H9 (cell line): ENCODE measurements around the gene TEAD1. TPM values are rescaled to one million over a fixed set of nuclear protein-coding genes. Genes with fewer than 3 reads are reported as not detected.
A peak's percentile ranks its signal among the peaks of the same experiment; 100 is the strongest.

Experiments used
- DNase-seq: peaks from one replicate; pipeline ENCODE4 v3.0.0-alpha.2; 2017
- H2AFZ ChIP-seq: one replicate; pipeline ENCODE4 v1.6.1; 2013; ENCODE audit warnings: mild to moderate bottlenecking, low read length, control low read depth, moderate library complexity
- H2AK5ac ChIP-seq: 2 replicates; pipeline ENCODE4 v1.6.1; 2013; ENCODE audit warnings: low read length, control low read depth, mixed read lengths; ENCODE audit not compliant: insufficient read length
- H2BK120ac ChIP-seq: one replicate; pipeline ENCODE4 v1.6.1; 2013; ENCODE audit warnings: low read depth, mild to moderate bottlenecking, low read length, control low read depth, inconsistent platforms; ENCODE audit not compliant: poor library complexity, severe bottlenecking
- H2BK12ac ChIP-seq: 2 replicates; pipeline ENCODE4 v1.6.1; 2013; ENCODE audit warnings: low read length, control low read depth, mixed read lengths, low read depth; ENCODE audit not compliant: insufficient read length
- H2BK15ac ChIP-seq: 2 replicates; pipeline ENCODE4 v1.6.1; 2013; ENCODE audit warnings: low read depth, low read length, control low read depth
- H2BK20ac ChIP-seq: one replicate; pipeline ENCODE4 v1.6.1; 2013; ENCODE audit warnings: low read depth, mild to moderate bottlenecking, low read length, control low read depth, inconsistent platforms; ENCODE audit not compliant: poor library complexity, severe bottlenecking
- H2BK5ac ChIP-seq: 2 replicates; pipeline ENCODE4 v1.6.1; 2013; ENCODE audit warnings: low read length, control low read depth, mixed read lengths; ENCODE audit not compliant: insufficient read length
- H3K14ac ChIP-seq: 2 replicates; pipeline ENCODE4 v1.6.1; 2013; ENCODE audit warnings: low read length, control low read depth; ENCODE audit not compliant: insufficient read depth
- H3K18ac ChIP-seq: 2 replicates; pipeline ENCODE4 v1.6.1; 2013; ENCODE audit warnings: low read depth, mild to moderate bottlenecking, mixed read lengths, low read length, control low read depth; ENCODE audit not compliant: insufficient read length
- H3K23ac ChIP-seq: 2 replicates; pipeline ENCODE4 v1.6.1; 2013; ENCODE audit warnings: low read length, control low read depth, mixed read lengths, low read depth; ENCODE audit not compliant: insufficient read length
- H3K23me2 ChIP-seq: 2 replicates; pipeline ENCODE4 v1.6.1; 2013; ENCODE audit warnings: low read depth, mild to moderate bottlenecking, mixed read lengths, low read length, control low read depth; ENCODE audit not compliant: insufficient read length, poor library complexity, severe bottlenecking
- H3K27ac ChIP-seq: 2 replicates; pipeline ENCODE4 v1.5.1; 2013; ENCODE audit warnings: low read length, control low read depth, mixed read lengths, low read depth; ENCODE audit not compliant: insufficient read length
- H3K27me3 ChIP-seq: 2 replicates; pipeline ENCODE4 v1.6.1; 2013; ENCODE audit warnings: low read length, control low read depth, inconsistent platforms; ENCODE audit not compliant: insufficient read depth
- H3K4ac ChIP-seq: 2 replicates; pipeline ENCODE4 v1.6.1; 2013; ENCODE audit warnings: low read depth, mild to moderate bottlenecking, control low read depth, inconsistent platforms, low read length, moderate library complexity
- H3K4me1 ChIP-seq: 2 replicates; pipeline ENCODE4 v1.6.1; 2013; ENCODE audit warnings: low read length, control low read depth, inconsistent platforms; ENCODE audit not compliant: insufficient read depth
- H3K4me2 ChIP-seq: 2 replicates; pipeline ENCODE4 v1.6.1; 2013; ENCODE audit warnings: low read length, control low read depth, mixed read lengths; ENCODE audit not compliant: insufficient read length, insufficient read depth
- H3K56ac ChIP-seq: 2 replicates; pipeline ENCODE4 v1.6.1; 2013; ENCODE audit warnings: low read depth, mild to moderate bottlenecking, mixed read lengths, low read length, control low read depth; ENCODE audit not compliant: insufficient read length
- H3K79me1 ChIP-seq: 2 replicates; pipeline ENCODE4 v1.6.1; 2013; ENCODE audit warnings: low read depth, mild to moderate bottlenecking, moderate library complexity, low read length, control low read depth, inconsistent platforms; ENCODE audit not compliant: insufficient read depth, poor library complexity, severe bottlenecking
- H3K79me2 ChIP-seq: 2 replicates; pipeline ENCODE4 v1.6.1; 2013; ENCODE audit warnings: low read length, control low read depth, inconsistent platforms; ENCODE audit not compliant: insufficient read depth
- H3K9ac ChIP-seq: 2 replicates; pipeline ENCODE4 v1.6.1; 2013; ENCODE audit warnings: low read length, control low read depth, mixed read lengths; ENCODE audit not compliant: insufficient read length; ENCODE audit errors: extremely low read depth
- H3K9me3 ChIP-seq: one replicate; pipeline ENCODE4 v1.6.1; 2013; ENCODE audit warnings: low read depth, low read length, inconsistent platforms; ENCODE audit not compliant: control insufficient read depth
- H3T11ph ChIP-seq: one replicate; pipeline ENCODE4 v1.6.1; 2013; ENCODE audit warnings: mild to moderate bottlenecking, low read length, control low read depth, inconsistent platforms
- H4K20me1 ChIP-seq: one replicate; pipeline ENCODE4 v1.6.1; 2013; ENCODE audit not compliant: control insufficient read depth, insufficient read length, insufficient read depth
- H4K5ac ChIP-seq: 2 replicates; pipeline ENCODE4 v1.6.1; 2013; ENCODE audit warnings: low read depth, mild to moderate bottlenecking, mixed read lengths, low read length, control low read depth; ENCODE audit not compliant: insufficient read length
- H4K8ac ChIP-seq: replicated peaks from 2 replicates; pipeline ENCODE4 v1.6.1; 2013; ENCODE audit warnings: low read length, control low read depth, mixed read lengths, low read depth; ENCODE audit not compliant: insufficient read length
- H4K91ac ChIP-seq: 2 replicates; pipeline ENCODE4 v1.6.1; 2013; ENCODE audit warnings: low read depth, mild to moderate bottlenecking, moderate library complexity, mixed read lengths, low read length, control low read depth; ENCODE audit not compliant: insufficient read length
- H3K27ac Mint-ChIP-seq, 3 experiments: 2 replicates in 2 of 3; 3 replicates in 1 of 3; pipeline ENCODE4 v1.8.0; 2020 to 2021; ENCODE audit warnings: mixed read lengths in 3 of 3, mild to moderate bottlenecking in 1 of 3, moderate library complexity in 1 of 3
- H3K27me3 Mint-ChIP-seq: 2 replicates; pipeline ENCODE4 v1.8.0; 2021; ENCODE audit warnings: low read depth, mild to moderate bottlenecking, moderate library complexity, mixed read lengths
- H3K36me3 Mint-ChIP-seq, 3 experiments: 2 replicates in 2 of 3; 3 replicates in 1 of 3; pipeline ENCODE4 v1.8.0; 2020 to 2021; ENCODE audit warnings: low read depth in 3 of 3, mixed read lengths in 3 of 3; ENCODE audit not compliant: insufficient read depth in 1 of 3
- H3K4me1 Mint-ChIP-seq, 2 experiments: 2 replicates each; pipeline ENCODE4 v1.8.0; 2020; ENCODE audit warnings: mixed read lengths in 2 of 2
- H3K4me3 Mint-ChIP-seq, 2 experiments: 2 replicates in 1 of 2; 3 replicates in 1 of 2; pipeline ENCODE4 v1.8.0; 2020 to 2021; ENCODE audit warnings: mild to moderate bottlenecking in 2 of 2, mixed read lengths in 2 of 2, moderate library complexity in 1 of 2
- H3K9me3 Mint-ChIP-seq, 2 experiments: 2 replicates in 1 of 2; 3 replicates in 1 of 2; pipeline ENCODE4 v1.8.0; 2020; ENCODE audit warnings: mild to moderate bottlenecking in 2 of 2, mixed read lengths in 2 of 2, moderate library complexity in 1 of 2
- CTCF ChIP-seq: fragments of 200-600 bp; sonication (generic); conservative IDR thresholded peaks from 3 replicates; pipeline ENCODE4 v1.8.0; 2021; ENCODE audit warnings: antibody characterized with exemption, mild to moderate bottlenecking
- WGBS: extraction: QIAGEN DNeasy Blood & Tissue Kit; methylation state at CpG from one replicate; pipeline ENCODE4 v1.1.7; 2013; ENCODE audit warnings: missing lambda C conversion rate, low lambda C conversion rate, mixed read lengths; ENCODE audit not compliant: insufficient read length; ENCODE audit errors: extremely low coverage; 5-methylcytosine and 5-hydroxymethylcytosine counted together
- total RNA-seq: library from RNA; stranded (reverse); gene quantifications from 2 replicates; pipeline ENCODE4 v1.2.1, GENCODE V29; 2021

Gene TEAD1
- total RNA-seq, 1 experiment from 2014 or later = 75.1 TPM

DNA sequence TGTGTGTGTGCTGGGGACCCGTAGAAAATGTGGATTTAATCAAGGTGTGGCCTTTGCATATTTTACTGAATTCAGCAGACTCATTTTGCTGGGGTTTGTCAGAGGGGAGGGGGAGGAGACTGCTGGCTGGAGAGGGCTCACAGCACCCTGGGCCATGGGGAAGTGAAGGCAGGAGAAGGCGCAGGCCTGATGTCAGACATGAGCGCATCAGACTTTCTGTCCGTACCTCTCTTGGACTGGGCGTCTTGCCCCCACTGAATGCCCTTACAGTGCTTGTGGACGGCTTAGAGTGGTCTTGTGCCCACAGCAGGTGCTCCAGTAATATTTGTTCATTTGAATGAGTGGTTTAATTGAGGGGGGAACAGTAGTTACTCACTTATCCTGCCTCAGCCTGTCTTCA is 75.2 kb downstream of the TEAD1 start:
- H3K36me3 Mint-ChIP-seq = no peaks in the 10 kb centered on the region
- no peaks in the 10 kb centered on the region; a peak in 1 of 5 replicates for H3K9me3 Mint-ChIP-seq
- H3K4me3 Mint-ChIP-seq = peak overlapping the region in 1 of 2 experiments; percentile 18; a peak in 1 of 5 replicates
- Histone ChIP-seq H3K14ac (no peak overlapping the region), H3K23me2 (no peaks in the 10 kb centered on the region), H3K4ac (no peak overlapping the region), H3K4me2 (no peak overlapping the region), H2AK5ac (no peak overlapping the region), H4K20me1 (no peaks in the 10 kb centered on the region), H2BK120ac (no peak overlapping the region), H3K9ac (no peak overlapping the region), H3K4me1 (peaks cover 13% of the 10 kb centered on the region; the same call in 1 of the 2 replicates), H3K27me3 (no peaks in the 10 kb centered on the region), H4K8ac (no peak overlapping the region), H3K9me3 (no peaks in the 10 kb centered on the region), H3K27ac (no peak overlapping the region), H2BK20ac (no peak overlapping the region), H3T11ph (no peak overlapping the region), H4K5ac (no peak overlapping the region), H2BK5ac (no peak overlapping the region), H3K79me1 (no peaks in the 10 kb centered on the region), H3K79me2 (peaks cover 16% of the 10 kb centered on the region; the same call in 1 of the 2 replicates), H3K18ac (no peak overlapping the region), H4K91ac (no peak overlapping the region), H2BK15ac (no peak overlapping the region), H3K23ac (no peak overlapping the region), H2BK12ac (no peak overlapping the region), H2AFZ (no peak overlapping the region), H3K56ac (no peak overlapping the region)
- peaks cover 78 to 86% of the 10 kb centered on the region in 2 experiments for H3K4me1 Mint-ChIP-seq
- no CpG with 5 or more reads among the region's 6 CpGs for WGBS
- H3K27me3 Mint-ChIP-seq = no peaks in the 10 kb centered on the region
- no peak for DNase-seq
- TF ChIP-seq CTCF = no peak
- H3K27ac Mint-ChIP-seq = peak overlapping the region; percentile 43 to 97 (median 59); a peak in 4 of 7 replicates
